Measurements from ENCODE around the gene SYT12. TPM values are rescaled to one million over a fixed set of nuclear protein-coding genes. Genes with fewer than 3 reads are reported as not detected.

SYT12 gene
- total and polyA plus RNA-seq, 5 experiments from 2014 or later: not detected

GRCh38 chr11:67073908-67074307, 51.0 kb downstream of the SYT12 start:
- Mint-ChIP-seq H3K4me3 (no peak overlapping the region), H3K27ac (no peak overlapping the region), H3K27me3 (peaks cover 0 to 7% (median 2%) of the 10 kb centered on the region in 5 donors), H3K9me3 (no peaks in the 10 kb centered on the region), H3K36me3 (no peaks in the 10 kb centered on the region), H3K4me1 (peaks cover 2 to 8% (median 6%) of the 10 kb centered on the region in 4 donors)
- ATAC-seq (no peak), DNase-seq (no peak)
- POLR2A ChIA-PET: interaction anchor here (0.7 kb wide), 1 partner anchor 94 kb away, joined by 3 read pairs; no protein-coding TSS in a partner anchor

GRCh38 chr11:67076202-67076601, 53.3 kb downstream of the SYT12 start:
- Mint-ChIP-seq H3K4me3 (no peak overlapping the region), H3K36me3 (no peaks in the 10 kb centered on the region), H3K9me3 (no peaks in the 10 kb centered on the region), H3K27me3 (peaks cover 0 to 5% (median 2%) of the 10 kb centered on the region in 5 donors), H3K27ac (no peak overlapping the region), H3K4me1 (peaks cover 2 to 8% (median 6%) of the 10 kb centered on the region in 4 donors)
- no peak for ATAC-seq
- POLR2A ChIA-PET: interaction anchor here (0.5 to 0.9 kb wide), 2 partner anchors 93 to 96 kb away, joined by 3 to 8 read pairs; no protein-coding TSS in a partner anchor
- no peak for DNase-seq

GRCh38 chr11:67079065-67079705, 56.3 kb downstream of the SYT12 start:
- Mint-ChIP-seq H3K27me3 (peaks cover 0 to 7% (median 6%) of the 10 kb centered on the region in 5 donors), H3K4me3 (no peak overlapping the region), H3K9me3 (no peaks in the 10 kb centered on the region), H3K27ac (peak overlapping the region in 2 of 10 donors; percentile 4 to 74), H3K36me3 (no peaks in the 10 kb centered on the region), H3K4me1 (peaks cover 4 to 17% (median 12%) of the 10 kb centered on the region in 4 donors)
- DNase-seq (no peak), ATAC-seq (no peak)
- POLR2A ChIA-PET: no interaction called here

GRCh38 chr11:67082071-67082791, 59.3 kb downstream of the SYT12 start:
- Mint-ChIP-seq H3K4me3 (peak overlapping the region; percentile 42 to 70 (median 62)), H3K36me3 (no peaks in the 10 kb centered on the region), H3K4me1 (peaks cover 4 to 14% (median 10%) of the 10 kb centered on the region in 4 donors), H3K27ac (peak overlapping the region in 2 of 10 donors; percentile 69 to 80), H3K9me3 (no peaks in the 10 kb centered on the region), H3K27me3 (peaks cover 0 to 7% (median 4%) of the 10 kb centered on the region in 5 donors)
- ATAC-seq: peak; percentile 35 to 37
- DNase-seq: peak in 3 of 10 donors; percentile 5 to 17 (median 16)
- POLR2A ChIA-PET: interaction anchor here (0.6 to 1.1 kb wide), 5 partner anchors 31 to 91 kb away, joined by 3 to 4 read pairs (median 3); partner anchors contain the start of gene KDM2A

GRCh38 chr11:67083786-67084366, 60.9 kb downstream of the SYT12 start:
- Mint-ChIP-seq H3K36me3 (no peaks in the 10 kb centered on the region), H3K27ac (no peak overlapping the region), H3K27me3 (peaks cover 0 to 7% (median 3%) of the 10 kb centered on the region in 5 donors), H3K4me3 (peak overlapping the region in 1 of 10 donors; percentile 18), H3K4me1 (peaks cover 4 to 14% (median 10%) of the 10 kb centered on the region in 4 donors), H3K9me3 (no peaks in the 10 kb centered on the region)
- POLR2A ChIA-PET: interaction anchor here (0.9 kb wide), 1 partner anchor 33 kb away, joined by 3 read pairs; no protein-coding TSS in a partner anchor
- DNase-seq (no peak), ATAC-seq (no peak)

GRCh38 chr11:67085617-67086016, 62.7 kb downstream of the SYT12 start:
- DNase-seq: no peak
- Mint-ChIP-seq H3K4me3 (no peak overlapping the region), H3K27me3 (peaks cover 0 to 7% (median 2%) of the 10 kb centered on the region in 5 donors), H3K9me3 (no peaks in the 10 kb centered on the region), H3K36me3 (no peaks in the 10 kb centered on the region), H3K4me1 (peaks cover 4 to 14% (median 10%) of the 10 kb centered on the region in 4 donors), H3K27ac (no peak overlapping the region)
- ATAC-seq: no peak
- POLR2A ChIA-PET: interaction anchor here (0.6 kb wide), 1 partner anchor 134 kb away, joined by 3 read pairs; no protein-coding TSS in a partner anchor

- Mint-ChIP-seq H3K27ac (no peak overlapping the region), H3K4me1 (no peaks in the 10 kb centered on the region), H3K4me3 (no peak overlapping the region), H3K36me3 (no peaks in the 10 kb centered on the region), H3K9me3 (no peaks in the 10 kb centered on the region), H3K27me3 (no peaks in the 10 kb centered on the region)
- ATAC-seq (no peak), DNase-seq (no peak)
- POLR2A ChIA-PET: interaction anchor here (0.6 kb wide), 1 partner anchor 518 kb away, joined by 3 read pairs; no protein-coding TSS in a partner anchor
Observed at GRCh38 chr11:67090717-67091116, 67.8 kb downstream of the SYT12 start.

- DNase-seq (no peak), ATAC-seq (no peak)
- Mint-ChIP-seq H3K36me3 (no peaks in the 10 kb centered on the region), H3K27me3 (no peaks in the 10 kb centered on the region), H3K27ac (peak overlapping the region in 1 of 10 donors; percentile 73), H3K4me1 (peaks cover 8 to 14% (median 11%) of the 10 kb centered on the region in 4 donors), H3K9me3 (no peaks in the 10 kb centered on the region), H3K4me3 (no peak overlapping the region)
- POLR2A ChIA-PET: interaction anchor here (1.1 kb wide), 1 partner anchor 21 kb away, joined by 4 read pairs; no protein-coding TSS in a partner anchor
Observed at GRCh38 chr11:67095214-67095507, 72.2 kb downstream of the SYT12 start.

- Mint-ChIP-seq H3K27me3 (no peaks in the 10 kb centered on the region), H3K9me3 (no peaks in the 10 kb centered on the region), H3K27ac (peak overlapping the region in 9 of 10 donors; percentile 18 to 91 (median 81)), H3K4me1 (peaks cover 18 to 40% (median 22%) of the 10 kb centered on the region in 4 donors), H3K4me3 (peak overlapping the region in 1 of 10 donors; percentile 38), H3K36me3 (no peaks in the 10 kb centered on the region)
- DNase-seq (no peak), ATAC-seq (no peak)
- POLR2A ChIA-PET: no interaction called here
Observed at GRCh38 chr11:67098799-67099429, 76.0 kb downstream of the SYT12 start.

GRCh38 chr11:67099831-67100324, 76.9 kb downstream of the SYT12 start:
- POLR2A ChIA-PET: no interaction called here
- DNase-seq: peak in 1 of 10 donors; percentile 10

More at GRCh38 chr11:67099831-67100324, 76.9 kb downstream of the SYT12 start:
- Mint-ChIP-seq H3K9me3 (no peaks in the 10 kb centered on the region), H3K27me3 (no peaks in the 10 kb centered on the region), H3K36me3 (no peaks in the 10 kb centered on the region), H3K27ac (peak overlapping the region; percentile 81 to 94 (median 90)), H3K4me1 (peaks cover 20 to 49% (median 29%) of the 10 kb centered on the region in 4 donors), H3K4me3 (peak overlapping the region in 5 of 10 donors; percentile 4 to 51 (median 12))
- peak in 1 of 2 donors; percentile 32 for ATAC-seq

All from naive thymus-derived CD8-positive, alpha-beta T cell (primary cell).